ENCODE measurements around the gene CBARP. TPM values are rescaled to one million over a fixed set of nuclear protein-coding genes. Genes with fewer than 3 reads are reported as not detected.

Gene CBARP
- total RNA-seq, 2 experiments from 2014 or later = 0.09 to 0.13 TPM

- H3K36me3 ChIP-seq (ENCODE audit: insufficient read depth, low read length) = peaks cover 80% of the 10 kb centered on the region
- intact Hi-C loops (cut with micrococcal nuclease; ENCODE audit: unreplicated experiment) = no loop called here
- H2AFZ ChIP-seq (ENCODE audit: low read length) = no peak overlapping the region
- TF ChIP-seq EZH2phosphoT487 (IDR thresholded peaks at IDR 0.05; ENCODE audit: borderline replicate concordance, low read depth, low read length) = no peak
- TF ChIP-seq, protein P1, sequence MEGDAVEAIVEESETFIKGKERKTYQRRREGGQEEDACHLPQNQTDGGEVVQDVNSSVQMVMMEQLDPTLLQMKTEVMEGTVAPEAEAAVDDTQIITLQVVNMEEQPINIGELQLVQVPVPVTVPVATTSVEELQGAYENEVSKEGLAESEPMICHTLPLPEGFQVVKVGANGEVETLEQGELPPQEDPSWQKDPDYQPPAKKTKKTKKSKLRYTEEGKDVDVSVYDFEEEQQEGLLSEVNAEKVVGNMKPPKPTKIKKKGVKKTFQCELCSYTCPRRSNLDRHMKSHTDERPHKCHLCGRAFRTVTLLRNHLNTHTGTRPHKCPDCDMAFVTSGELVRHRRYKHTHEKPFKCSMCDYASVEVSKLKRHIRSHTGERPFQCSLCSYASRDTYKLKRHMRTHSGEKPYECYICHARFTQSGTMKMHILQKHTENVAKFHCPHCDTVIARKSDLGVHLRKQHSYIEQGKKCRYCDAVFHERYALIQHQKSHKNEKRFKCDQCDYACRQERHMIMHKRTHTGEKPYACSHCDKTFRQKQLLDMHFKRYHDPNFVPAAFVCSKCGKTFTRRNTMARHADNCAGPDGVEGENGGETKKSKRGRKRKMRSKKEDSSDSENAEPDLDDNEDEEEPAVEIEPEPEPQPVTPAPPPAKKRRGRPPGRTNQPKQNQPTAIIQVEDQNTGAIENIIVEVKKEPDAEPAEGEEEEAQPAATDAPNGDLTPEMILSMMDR (conservative IDR thresholded peaks at IDR 0.05; ENCODE audit: low read length) = no peak
- no peaks in the 10 kb centered on the region for H3K9me3 ChIP-seq (ENCODE audit: low read length)
- ChIA-PET CTCF (ENCODE audit: unreplicated experiment) (no interaction called here), POLR2A (interaction anchor here (0.6 to 1.0 kb wide), 2 partner anchors 76 to 316 kb away, joined by 3 to 6 read pairs; no protein-coding TSS in a partner anchor)
- BruUV-seq (replicated peaks) = TSS peak; percentile 70
- DNase-seq (ENCODE audit: low spot score) = no peak
- peaks cover 63% of the 10 kb centered on the region for H3K79me2 ChIP-seq (ENCODE audit: insufficient read depth, low read depth, low read length)
- H3K4me2 ChIP-seq (ENCODE audit: low read length) = peak overlapping the region; percentile 100
- H3K27ac ChIP-seq (ENCODE audit: low read depth, low read length, poor library complexity, severe bottlenecking) = peak overlapping the region; percentile 92
- peaks cover 3% of the 10 kb centered on the region; the same call in 1 of the 2 replicates for H4K20me1 ChIP-seq (ENCODE audit: insufficient read depth, low read length)
- H3K4me3 ChIP-seq (ENCODE audit: low read depth, low read length, poor library complexity, severe bottlenecking) = peak overlapping the region; percentile 95
- H3K9me2 ChIP-seq (ENCODE audit: insufficient read depth, low read length) = no peaks in the 10 kb centered on the region
- peaks cover 61% of the 10 kb centered on the region for H3K4me1 ChIP-seq (ENCODE audit: insufficient read depth, low read length, poor library complexity, severe bottlenecking)
Observed at GRCh38 chr19:1273263-1274041, 35.6 kb upstream of the CBARP start.

DNA sequence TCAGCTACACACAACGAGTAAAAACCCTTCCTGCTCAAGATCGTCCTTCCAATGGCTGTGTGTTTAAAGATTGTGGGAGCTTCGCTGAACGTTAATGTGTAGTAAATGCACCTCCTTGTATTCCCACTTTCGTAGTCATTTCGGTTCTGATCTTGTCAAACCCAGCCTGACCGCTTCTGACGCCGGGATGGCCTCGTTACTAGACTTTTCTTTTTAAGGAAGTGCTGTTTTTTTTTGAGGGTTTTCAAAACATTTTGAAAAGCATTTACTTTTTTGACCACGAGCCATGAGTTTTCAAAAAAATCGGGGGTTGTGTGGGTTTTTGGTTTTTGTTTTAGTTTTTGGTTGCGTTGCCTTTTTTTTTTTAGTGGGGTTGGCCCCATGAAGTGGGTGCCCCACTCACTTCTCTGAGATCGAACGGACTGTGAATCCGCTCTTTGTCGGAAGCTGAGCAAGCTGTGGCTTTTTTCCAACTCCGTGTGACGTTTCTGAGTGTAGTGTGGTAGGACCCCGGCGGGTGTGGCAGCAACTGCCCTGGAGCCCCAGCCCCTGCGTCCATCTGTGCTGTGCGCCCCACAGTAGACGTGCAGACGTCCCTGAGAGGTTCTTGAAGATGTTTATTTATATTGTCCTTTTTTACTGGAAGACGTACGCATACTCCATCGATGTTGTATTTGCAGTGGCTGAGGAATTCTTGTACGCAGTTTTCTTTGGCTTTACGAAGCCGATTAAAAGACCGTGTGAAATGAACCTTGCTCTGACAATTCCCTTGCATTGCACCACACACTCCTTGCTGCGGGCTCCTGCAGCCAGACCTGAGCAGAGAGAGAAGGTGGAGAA is 34.8 kb upstream of the CBARP start:
- Histone ChIP-seq H4K20me1 (ENCODE audit: insufficient read depth, low read length) (peaks cover 3% of the 10 kb centered on the region; the same call in 1 of the 2 replicates), H3K9me3 (ENCODE audit: low read length) (no peaks in the 10 kb centered on the region), H3K27ac (ENCODE audit: low read depth, low read length, poor library complexity, severe bottlenecking) (peak overlapping the region; percentile 92), H3K4me1 (ENCODE audit: insufficient read depth, low read length, poor library complexity, severe bottlenecking) (peaks cover 69% of the 10 kb centered on the region), H2AFZ (ENCODE audit: low read length) (no peak overlapping the region), H3K4me3 (ENCODE audit: low read depth, low read length, poor library complexity, severe bottlenecking) (peak overlapping the region; percentile 82), H3K36me3 (ENCODE audit: insufficient read depth, low read length) (peaks cover 72% of the 10 kb centered on the region), H3K79me2 (ENCODE audit: insufficient read depth, low read depth, low read length) (peaks cover 62% of the 10 kb centered on the region), H3K4me2 (ENCODE audit: low read length) (peak overlapping the region; percentile 100), H3K9me2 (ENCODE audit: insufficient read depth, low read length) (no peaks in the 10 kb centered on the region)
- CTCF ChIA-PET (ENCODE audit: unreplicated experiment) = no interaction called here
- POLR2A ChIA-PET = interaction anchor here (1.0 kb wide), 1 partner anchor 77 kb away, joined by 3 read pairs; no protein-coding TSS in a partner anchor
- intact Hi-C loops (cut with micrococcal nuclease; ENCODE audit: unreplicated experiment) = no loop called here
- TSS peak; percentile 76 for BruUV-seq (replicated peaks)
- TF ChIP-seq, protein P1 (conservative IDR thresholded peaks at IDR 0.05; ENCODE audit: low read length) = no peak
- no peak for TF ChIP-seq EZH2phosphoT487 (IDR thresholded peaks at IDR 0.05; ENCODE audit: borderline replicate concordance, low read depth, low read length)
- DNase-seq (ENCODE audit: low spot score) = no peak

Data from OCI-LY7 (cell line).